ENCODE data around the gene PSMG4.

The PSMG4 gene

DNA sequence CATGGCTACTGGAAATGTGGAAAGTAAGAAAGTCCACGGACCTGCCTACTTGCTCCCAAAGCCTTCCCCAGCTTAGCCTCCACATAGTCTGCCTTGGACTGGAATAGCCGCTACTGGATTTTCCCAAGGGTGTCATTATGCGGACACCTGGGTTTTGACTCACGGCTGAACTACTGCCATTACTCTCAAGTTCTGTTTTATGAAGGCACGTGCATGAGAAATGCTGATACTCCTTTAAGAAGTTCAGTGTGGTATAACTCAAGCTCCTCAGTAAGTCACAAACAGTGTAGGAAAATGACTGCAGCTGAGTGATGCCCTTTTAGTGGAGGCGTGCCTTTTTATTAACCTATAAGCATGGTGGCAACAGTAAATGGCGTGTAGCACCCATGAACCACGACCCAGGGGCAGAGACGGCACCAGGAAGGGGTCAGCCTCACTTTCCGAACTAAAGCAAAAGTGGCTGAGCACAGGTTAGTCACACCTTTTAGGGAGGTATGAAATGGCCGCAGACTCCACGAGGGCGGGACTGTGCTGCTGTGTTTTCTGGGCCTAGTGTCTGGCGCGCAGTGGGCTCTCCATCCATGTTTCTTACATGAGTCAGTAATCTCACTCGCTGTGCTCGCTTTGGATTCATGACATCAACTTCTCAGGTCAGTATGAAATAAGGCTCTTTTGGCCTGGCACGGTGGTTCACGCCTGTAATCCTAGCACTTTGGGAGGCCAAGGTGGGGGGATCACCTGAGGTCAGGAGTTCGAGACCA is 23.9 kb downstream of the PSMG4 start:
- Histone ChIP-seq H3K36me3 (ENCODE audit: control insufficient read depth in 2 of 2, insufficient read depth in 2 of 2, low read length in 2 of 2) (peaks cover 40 to 47% of the 10 kb centered on the region in 2 donors), H3K27me3 (ENCODE audit: control insufficient read depth in 2 of 2, insufficient read depth in 2 of 2, low read length in 2 of 2) (no peaks in the 10 kb centered on the region), H3K9me3 (ENCODE audit: control insufficient read depth in 2 of 2, low read length in 2 of 2) (no peaks in the 10 kb centered on the region), H3K4me1 (ENCODE audit: control insufficient read depth in 2 of 2, insufficient read depth in 2 of 2, low read length in 2 of 2) (no peaks in the 10 kb centered on the region), H3K4me3 (ENCODE audit: low read length in 2 of 2) (no peak overlapping the region), H3K27ac (ENCODE audit: low read depth in 2 of 2, low read length in 2 of 2) (no peak overlapping the region), H3K9ac (ENCODE audit: low read depth in 1 of 2, low read length in 2 of 2) (no peak overlapping the region)

DNA sequence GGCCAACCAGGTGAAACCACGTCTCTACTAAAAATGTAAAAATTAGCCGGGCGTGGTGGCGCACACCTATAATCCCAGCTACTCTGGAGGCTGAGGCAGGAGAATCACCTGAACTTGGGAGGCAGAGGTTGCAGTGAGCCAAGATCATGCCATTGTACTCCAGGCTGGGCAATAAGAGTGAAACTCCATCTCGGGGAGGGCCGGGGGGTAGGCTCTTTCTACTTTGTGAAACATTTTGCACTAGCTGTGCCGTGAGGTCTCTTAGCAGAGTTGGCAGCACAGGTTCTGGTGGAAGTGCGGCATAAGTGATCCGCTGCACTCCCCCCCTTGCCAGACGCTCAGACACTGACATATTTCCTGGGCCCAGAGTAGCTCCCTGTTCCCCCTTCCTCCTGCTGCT is 24.5 kb downstream of the PSMG4 start:
- Histone ChIP-seq H3K4me3 (ENCODE audit: low read length in 2 of 2) (no peak overlapping the region), H3K4me1 (ENCODE audit: control insufficient read depth in 2 of 2, insufficient read depth in 2 of 2, low read length in 2 of 2) (no peaks in the 10 kb centered on the region), H3K27ac (ENCODE audit: low read depth in 2 of 2, low read length in 2 of 2) (no peak overlapping the region), H3K9me3 (ENCODE audit: control insufficient read depth in 2 of 2, low read length in 2 of 2) (no peaks in the 10 kb centered on the region), H3K36me3 (ENCODE audit: control insufficient read depth in 2 of 2, insufficient read depth in 2 of 2, low read length in 2 of 2) (peaks cover 40 to 45% of the 10 kb centered on the region in 2 donors), H3K9ac (ENCODE audit: low read depth in 1 of 2, low read length in 2 of 2) (no peak overlapping the region), H3K27me3 (ENCODE audit: control insufficient read depth in 2 of 2, insufficient read depth in 2 of 2, low read length in 2 of 2) (no peaks in the 10 kb centered on the region)

- Histone ChIP-seq H3K4me3 (ENCODE audit: low read length in 2 of 2) (no peak overlapping the region), H3K4me1 (ENCODE audit: control insufficient read depth in 2 of 2, insufficient read depth in 2 of 2, low read length in 2 of 2) (no peaks in the 10 kb centered on the region), H3K9me3 (ENCODE audit: control insufficient read depth in 2 of 2, low read length in 2 of 2) (no peaks in the 10 kb centered on the region), H3K9ac (ENCODE audit: low read depth in 1 of 2, low read length in 2 of 2) (no peak overlapping the region), H3K27ac (ENCODE audit: low read depth in 2 of 2, low read length in 2 of 2) (no peak overlapping the region), H3K27me3 (ENCODE audit: control insufficient read depth in 2 of 2, insufficient read depth in 2 of 2, low read length in 2 of 2) (no peaks in the 10 kb centered on the region), H3K36me3 (ENCODE audit: control insufficient read depth in 2 of 2, insufficient read depth in 2 of 2, low read length in 2 of 2) (peaks cover 37 to 46% of the 10 kb centered on the region in 2 donors)
Observed at GRCh38 chr6:3283641-3284435, 25.1 kb downstream of the PSMG4 start.

DNA sequence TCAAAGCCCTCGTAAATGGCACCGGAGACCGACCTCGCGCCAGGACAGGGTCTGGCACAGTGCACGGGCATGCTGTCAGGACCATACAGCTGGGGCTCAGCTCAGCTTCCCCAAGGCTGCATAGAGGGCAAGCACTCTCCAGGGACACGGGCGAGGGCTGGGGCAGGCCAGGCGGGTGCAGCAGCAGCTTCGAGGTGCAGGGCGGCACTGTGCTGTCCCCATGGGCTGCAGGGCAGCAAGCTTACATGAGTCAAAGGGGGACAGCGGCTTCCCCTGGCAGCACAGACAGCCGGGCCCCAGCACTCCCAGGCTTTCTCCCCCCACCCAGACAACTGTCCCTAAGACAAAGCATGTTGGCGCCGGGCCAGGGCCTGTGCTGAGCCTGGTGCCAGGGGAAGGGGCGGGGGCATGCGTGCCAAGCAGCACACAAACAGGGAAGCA is 25.7 kb downstream of the PSMG4 start:
- H3K27me3 ChIP-seq (ENCODE audit: control insufficient read depth in 2 of 2, insufficient read depth in 2 of 2, low read length in 2 of 2), result no peaks in the 10 kb centered on the region
- H3K4me3 ChIP-seq (ENCODE audit: low read length in 2 of 2), result no peak overlapping the region
- H3K4me1 ChIP-seq (ENCODE audit: control insufficient read depth in 2 of 2, insufficient read depth in 2 of 2, low read length in 2 of 2), result no peaks in the 10 kb centered on the region
- no peak overlapping the region for H3K9ac ChIP-seq (ENCODE audit: low read depth in 1 of 2, low read length in 2 of 2)
- no peaks in the 10 kb centered on the region for H3K9me3 ChIP-seq (ENCODE audit: control insufficient read depth in 2 of 2, low read length in 2 of 2)
- H3K27ac ChIP-seq (ENCODE audit: low read depth in 2 of 2, low read length in 2 of 2), result no peak overlapping the region
- H3K36me3 ChIP-seq (ENCODE audit: control insufficient read depth in 2 of 2, insufficient read depth in 2 of 2, low read length in 2 of 2), result peaks cover 40 to 50% of the 10 kb centered on the region in 2 donors

- Histone ChIP-seq H3K9me3 (ENCODE audit: control insufficient read depth in 2 of 2, low read length in 2 of 2) (no peaks in the 10 kb centered on the region), H3K27me3 (ENCODE audit: control insufficient read depth in 2 of 2, insufficient read depth in 2 of 2, low read length in 2 of 2) (no peaks in the 10 kb centered on the region), H3K36me3 (ENCODE audit: control insufficient read depth in 2 of 2, insufficient read depth in 2 of 2, low read length in 2 of 2) (peaks cover 40 to 51% of the 10 kb centered on the region in 2 donors), H3K4me1 (ENCODE audit: control insufficient read depth in 2 of 2, insufficient read depth in 2 of 2, low read length in 2 of 2) (no peaks in the 10 kb centered on the region), H3K27ac (ENCODE audit: low read depth in 2 of 2, low read length in 2 of 2) (no peak overlapping the region), H3K4me3 (ENCODE audit: low read length in 2 of 2) (no peak overlapping the region), H3K9ac (ENCODE audit: low read depth in 1 of 2, low read length in 2 of 2) (no peak overlapping the region)
Observed at GRCh38 chr6:3285049-3285639, 26.4 kb downstream of the PSMG4 start.

GRCh38 chr6:3285732-3286131 is 27.0 kb downstream of the PSMG4 start:
- Histone ChIP-seq H3K4me1 (ENCODE audit: control insufficient read depth in 2 of 2, insufficient read depth in 2 of 2, low read length in 2 of 2) (no peaks in the 10 kb centered on the region), H3K27me3 (ENCODE audit: control insufficient read depth in 2 of 2, insufficient read depth in 2 of 2, low read length in 2 of 2) (no peaks in the 10 kb centered on the region), H3K4me3 (ENCODE audit: low read length in 2 of 2) (no peak overlapping the region), H3K9me3 (ENCODE audit: control insufficient read depth in 2 of 2, low read length in 2 of 2) (no peaks in the 10 kb centered on the region), H3K36me3 (ENCODE audit: control insufficient read depth in 2 of 2, insufficient read depth in 2 of 2, low read length in 2 of 2) (peaks cover 45 to 55% of the 10 kb centered on the region in 2 donors), H3K9ac (ENCODE audit: low read depth in 1 of 2, low read length in 2 of 2) (no peak overlapping the region), H3K27ac (ENCODE audit: low read depth in 2 of 2, low read length in 2 of 2) (no peak overlapping the region)

DNA sequence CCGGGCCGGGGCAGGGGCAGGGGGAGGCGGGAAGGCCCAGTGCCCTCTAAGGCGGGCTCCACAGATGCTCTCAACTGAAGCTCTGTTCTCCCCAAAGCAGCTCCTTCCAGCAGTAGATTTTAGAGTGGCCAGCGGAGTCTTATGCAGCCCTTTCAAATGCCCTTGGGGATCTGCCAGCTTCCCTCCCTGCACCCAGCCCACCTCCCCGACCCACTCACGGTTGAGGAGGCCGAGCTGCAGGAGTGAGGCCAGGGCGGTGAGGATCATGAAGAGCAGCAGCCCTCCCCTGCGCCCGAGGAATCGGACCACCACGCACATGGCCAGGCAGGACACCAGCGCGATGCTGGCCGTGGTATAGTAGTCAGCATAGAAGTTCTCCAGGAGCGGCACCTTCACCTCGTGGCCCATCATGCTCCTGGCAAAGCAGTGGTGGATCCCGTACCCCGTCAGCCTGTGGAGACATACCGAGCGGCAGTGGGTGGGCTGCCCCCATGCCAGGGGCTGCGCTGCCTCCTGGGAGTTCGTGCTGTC is 28.0 kb downstream of the PSMG4 start:
- H3K36me3 ChIP-seq (ENCODE audit: control insufficient read depth in 2 of 2, insufficient read depth in 2 of 2, low read length in 2 of 2), result peaks cover 49 to 60% of the 10 kb centered on the region in 2 donors
- no peaks in the 10 kb centered on the region for H3K9me3 ChIP-seq (ENCODE audit: control insufficient read depth in 2 of 2, low read length in 2 of 2)
- no peak overlapping the region for H3K9ac ChIP-seq (ENCODE audit: low read depth in 1 of 2, low read length in 2 of 2)
- H3K27me3 ChIP-seq (ENCODE audit: control insufficient read depth in 2 of 2, insufficient read depth in 2 of 2, low read length in 2 of 2), result no peaks in the 10 kb centered on the region
- H3K4me1 ChIP-seq (ENCODE audit: control insufficient read depth in 2 of 2, insufficient read depth in 2 of 2, low read length in 2 of 2), result no peaks in the 10 kb centered on the region
- no peak overlapping the region for H3K4me3 ChIP-seq (ENCODE audit: low read length in 2 of 2)
- H3K27ac ChIP-seq (ENCODE audit: low read depth in 2 of 2, low read length in 2 of 2), result no peak overlapping the region

DNA sequence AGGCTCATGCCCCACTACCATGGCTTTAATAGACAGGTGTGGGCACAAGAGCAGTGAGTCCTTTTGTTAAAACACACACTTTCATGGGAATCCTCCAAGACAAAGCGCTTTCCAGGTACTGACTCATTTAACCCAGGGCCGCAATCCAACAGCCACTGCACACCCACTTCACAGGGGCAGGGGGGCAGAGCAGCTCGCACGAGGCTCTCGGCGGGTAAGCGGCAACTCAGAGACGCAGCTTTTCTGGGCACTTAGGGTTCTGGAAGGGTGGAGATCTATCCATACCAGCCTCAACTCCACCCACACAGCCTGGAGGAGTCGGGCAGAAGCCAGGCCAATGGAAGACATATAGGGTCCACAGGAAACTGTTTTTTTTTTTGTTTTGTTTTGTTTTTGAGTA is 28.6 kb downstream of the PSMG4 start:
- H3K27me3 ChIP-seq (ENCODE audit: control insufficient read depth in 2 of 2, insufficient read depth in 2 of 2, low read length in 2 of 2), result no peaks in the 10 kb centered on the region
- H3K36me3 ChIP-seq (ENCODE audit: control insufficient read depth in 2 of 2, insufficient read depth in 2 of 2, low read length in 2 of 2), result peaks cover 49 to 57% of the 10 kb centered on the region in 2 donors
- H3K4me1 ChIP-seq (ENCODE audit: control insufficient read depth in 2 of 2, insufficient read depth in 2 of 2, low read length in 2 of 2), result no peaks in the 10 kb centered on the region
- no peak overlapping the region for H3K4me3 ChIP-seq (ENCODE audit: low read length in 2 of 2)
- no peak overlapping the region for H3K9ac ChIP-seq (ENCODE audit: low read depth in 1 of 2, low read length in 2 of 2)
- H3K27ac ChIP-seq (ENCODE audit: low read depth in 2 of 2, low read length in 2 of 2), result no peak overlapping the region
- H3K9me3 ChIP-seq (ENCODE audit: control insufficient read depth in 2 of 2, low read length in 2 of 2), result no peaks in the 10 kb centered on the region

DNA sequence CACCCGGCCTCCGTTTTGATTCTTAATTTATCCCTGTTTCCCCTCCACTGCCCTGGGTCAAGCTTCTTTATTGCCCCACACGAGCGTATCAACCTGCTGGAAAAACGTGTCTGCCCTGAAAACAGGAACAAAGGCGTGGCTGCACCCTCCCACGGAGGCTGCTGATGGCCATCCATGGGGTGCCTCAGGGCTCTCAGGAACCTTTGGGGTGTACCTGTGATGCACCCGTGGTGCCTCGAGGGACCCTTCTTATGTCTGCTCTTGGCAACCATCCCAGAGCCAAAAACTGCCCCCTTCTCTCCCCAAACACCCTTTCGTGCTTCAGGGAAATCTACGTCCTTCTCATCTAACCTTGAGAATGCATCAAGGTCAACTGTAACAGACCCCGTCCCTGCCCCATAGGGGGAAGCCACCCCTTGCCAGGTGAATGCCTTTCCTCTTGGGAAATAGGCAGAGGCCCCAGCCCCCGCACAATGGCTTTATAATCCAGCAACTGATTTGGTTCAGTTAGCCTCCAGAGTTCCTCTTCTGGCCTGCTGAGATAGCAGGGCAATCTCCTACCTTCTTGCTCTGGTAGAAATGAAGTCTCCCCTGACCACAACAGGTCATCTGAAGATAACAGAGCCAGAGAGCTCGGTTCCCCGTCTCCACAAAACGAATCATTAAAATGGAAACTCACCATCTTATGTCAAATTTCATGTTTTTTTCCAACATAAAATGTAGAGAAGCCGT is 29.4 kb downstream of the PSMG4 start:
- Histone ChIP-seq H3K9me3 (ENCODE audit: control insufficient read depth in 2 of 2, low read length in 2 of 2) (no peaks in the 10 kb centered on the region), H3K4me1 (ENCODE audit: control insufficient read depth in 2 of 2, insufficient read depth in 2 of 2, low read length in 2 of 2) (no peaks in the 10 kb centered on the region), H3K9ac (ENCODE audit: low read depth in 1 of 2, low read length in 2 of 2) (peak overlapping the region in 1 of 2 donors; percentile 24), H3K4me3 (ENCODE audit: low read length in 2 of 2) (no peak overlapping the region), H3K27me3 (ENCODE audit: control insufficient read depth in 2 of 2, insufficient read depth in 2 of 2, low read length in 2 of 2) (no peaks in the 10 kb centered on the region), H3K36me3 (ENCODE audit: control insufficient read depth in 2 of 2, insufficient read depth in 2 of 2, low read length in 2 of 2) (peaks cover 50 to 58% of the 10 kb centered on the region in 2 donors), H3K27ac (ENCODE audit: low read depth in 2 of 2, low read length in 2 of 2) (no peak overlapping the region)
